PC-3 (cell line): ENCODE results near the gene EPB41L1.

Experiments used
- EZH2 ChIP-seq: fragments of 300-600 bp; sonication (generic); IDR thresholded peaks from one replicate; pipeline ENCODE4 v1.6.1; 2017; ENCODE audit warnings: antibody characterized with exemption, mild to moderate bottlenecking, low read length; ENCODE audit not compliant: unreplicated experiment
- TF ChIP-seq, protein P1 (sequence below): fragments of 300-600 bp; sonication (generic); conservative IDR thresholded peaks from 2 replicates; pipeline ENCODE4 v1.5.1; 2017; ENCODE audit warnings: antibody characterized with exemption, low read depth, mild to moderate bottlenecking, low read length

DNA sequence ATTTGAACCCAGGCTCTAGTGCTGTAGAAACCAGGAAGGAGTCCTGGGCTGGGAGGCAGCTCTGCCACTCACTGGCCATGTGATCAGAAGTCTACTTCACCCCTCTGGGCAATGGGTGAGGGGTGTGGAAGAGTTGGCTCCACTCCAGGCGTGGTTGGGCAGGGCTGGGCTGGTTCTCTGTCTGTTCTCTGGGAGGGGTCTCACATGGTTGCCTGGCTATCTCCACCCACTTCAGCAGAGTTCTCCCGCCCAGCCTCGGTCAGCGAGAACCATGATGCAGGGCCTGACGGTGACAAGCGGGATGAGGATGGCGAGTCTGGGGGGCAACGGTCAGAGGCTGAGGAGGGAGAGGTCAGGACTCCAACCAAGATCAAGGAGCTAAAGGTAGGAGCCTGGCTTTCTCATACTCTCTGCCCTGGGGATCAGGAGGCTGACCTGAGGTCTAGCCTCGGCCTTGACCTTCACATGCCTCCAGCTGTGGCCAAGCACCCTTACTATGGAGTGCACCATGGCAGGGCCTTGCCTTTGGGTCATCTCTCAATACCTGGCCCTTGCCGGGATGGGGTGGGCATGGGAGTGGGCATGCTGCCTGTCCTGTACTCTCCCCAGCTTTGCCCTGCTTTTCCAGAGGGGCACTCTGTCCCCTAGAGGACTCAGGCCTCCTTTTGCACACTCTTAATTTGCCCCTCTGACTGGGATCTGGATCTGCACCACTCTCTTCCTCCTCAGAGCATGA lies 39.6 kb downstream of the EPB41L1 start:
- TF ChIP-seq, protein P1, sequence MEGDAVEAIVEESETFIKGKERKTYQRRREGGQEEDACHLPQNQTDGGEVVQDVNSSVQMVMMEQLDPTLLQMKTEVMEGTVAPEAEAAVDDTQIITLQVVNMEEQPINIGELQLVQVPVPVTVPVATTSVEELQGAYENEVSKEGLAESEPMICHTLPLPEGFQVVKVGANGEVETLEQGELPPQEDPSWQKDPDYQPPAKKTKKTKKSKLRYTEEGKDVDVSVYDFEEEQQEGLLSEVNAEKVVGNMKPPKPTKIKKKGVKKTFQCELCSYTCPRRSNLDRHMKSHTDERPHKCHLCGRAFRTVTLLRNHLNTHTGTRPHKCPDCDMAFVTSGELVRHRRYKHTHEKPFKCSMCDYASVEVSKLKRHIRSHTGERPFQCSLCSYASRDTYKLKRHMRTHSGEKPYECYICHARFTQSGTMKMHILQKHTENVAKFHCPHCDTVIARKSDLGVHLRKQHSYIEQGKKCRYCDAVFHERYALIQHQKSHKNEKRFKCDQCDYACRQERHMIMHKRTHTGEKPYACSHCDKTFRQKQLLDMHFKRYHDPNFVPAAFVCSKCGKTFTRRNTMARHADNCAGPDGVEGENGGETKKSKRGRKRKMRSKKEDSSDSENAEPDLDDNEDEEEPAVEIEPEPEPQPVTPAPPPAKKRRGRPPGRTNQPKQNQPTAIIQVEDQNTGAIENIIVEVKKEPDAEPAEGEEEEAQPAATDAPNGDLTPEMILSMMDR, result no peak
- TF ChIP-seq EZH2, result no peak
